HG03457 (cell line): ENCODE measurements around the gene MARCHF6.
"Not testable (repeated sequence)": the region's sequence is repeated elsewhere in the genome, so short reads cannot be mapped to it uniquely, and the experiment has no call there.

Experiments
- ATAC-seq: cut with Tn5 transposase; IDR thresholded peaks from one replicate; pipeline ENCODE4 v1.9.1; 2021; ENCODE audit warnings: moderate number of reproducible peaks; ENCODE audit not compliant: unreplicated experiment

MARCHF6 gene, protein sequence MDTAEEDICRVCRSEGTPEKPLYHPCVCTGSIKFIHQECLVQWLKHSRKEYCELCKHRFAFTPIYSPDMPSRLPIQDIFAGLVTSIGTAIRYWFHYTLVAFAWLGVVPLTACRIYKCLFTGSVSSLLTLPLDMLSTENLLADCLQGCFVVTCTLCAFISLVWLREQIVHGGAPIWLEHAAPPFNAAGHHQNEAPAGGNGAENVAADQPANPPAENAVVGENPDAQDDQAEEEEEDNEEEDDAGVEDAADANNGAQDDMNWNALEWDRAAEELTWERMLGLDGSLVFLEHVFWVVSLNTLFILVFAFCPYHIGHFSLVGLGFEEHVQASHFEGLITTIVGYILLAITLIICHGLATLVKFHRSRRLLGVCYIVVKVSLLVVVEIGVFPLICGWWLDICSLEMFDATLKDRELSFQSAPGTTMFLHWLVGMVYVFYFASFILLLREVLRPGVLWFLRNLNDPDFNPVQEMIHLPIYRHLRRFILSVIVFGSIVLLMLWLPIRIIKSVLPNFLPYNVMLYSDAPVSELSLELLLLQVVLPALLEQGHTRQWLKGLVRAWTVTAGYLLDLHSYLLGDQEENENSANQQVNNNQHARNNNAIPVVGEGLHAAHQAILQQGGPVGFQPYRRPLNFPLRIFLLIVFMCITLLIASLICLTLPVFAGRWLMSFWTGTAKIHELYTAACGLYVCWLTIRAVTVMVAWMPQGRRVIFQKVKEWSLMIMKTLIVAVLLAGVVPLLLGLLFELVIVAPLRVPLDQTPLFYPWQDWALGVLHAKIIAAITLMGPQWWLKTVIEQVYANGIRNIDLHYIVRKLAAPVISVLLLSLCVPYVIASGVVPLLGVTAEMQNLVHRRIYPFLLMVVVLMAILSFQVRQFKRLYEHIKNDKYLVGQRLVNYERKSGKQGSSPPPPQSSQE

DNA sequence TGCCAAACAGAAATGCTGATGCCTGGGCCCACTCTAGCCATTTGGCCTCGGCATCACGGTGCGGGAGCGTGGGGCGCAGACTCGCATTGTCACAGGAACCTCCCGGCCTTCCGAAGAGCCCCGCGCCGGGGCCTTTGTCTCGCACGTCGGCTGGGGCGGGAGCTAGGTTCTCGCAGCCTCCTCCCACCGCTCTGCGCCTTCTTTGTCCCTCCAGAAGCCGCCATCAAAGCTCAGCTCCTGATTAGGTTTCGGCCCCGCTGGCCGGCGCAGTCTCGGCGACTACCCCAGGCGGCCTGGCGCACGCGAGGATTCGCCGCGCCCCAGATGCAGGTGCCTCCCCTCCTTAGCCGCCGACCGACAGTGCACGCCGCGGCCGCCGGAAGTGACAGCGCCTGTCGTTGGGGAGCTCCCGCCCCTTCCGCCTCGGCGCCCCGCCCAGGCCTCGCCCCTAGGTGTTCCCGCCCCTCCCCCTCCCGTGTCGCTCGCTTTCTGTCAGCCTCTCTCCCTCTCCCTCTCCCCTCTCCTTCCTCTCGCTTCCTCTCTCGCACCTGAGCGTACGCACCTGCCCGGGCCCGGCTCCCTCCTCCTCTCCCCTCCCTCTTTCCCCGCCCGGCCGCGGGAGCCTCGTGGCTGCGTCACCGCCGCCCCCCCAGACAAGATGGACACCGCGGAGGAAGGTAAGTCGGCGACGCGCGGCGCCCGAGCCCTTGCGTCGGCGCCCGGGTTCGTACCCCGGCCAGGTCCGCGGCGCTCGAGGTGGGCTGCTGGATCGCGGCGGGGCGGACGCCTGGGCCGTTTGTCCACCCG, at the start of gene MARCHF6:
MARCHF6 (plus strand) TSS at position 455 of the 807 bp plus-strand sequence; CDS start at position 659, 204 bp downstream.
- ATAC-seq, result peak; percentile 73

DNA sequence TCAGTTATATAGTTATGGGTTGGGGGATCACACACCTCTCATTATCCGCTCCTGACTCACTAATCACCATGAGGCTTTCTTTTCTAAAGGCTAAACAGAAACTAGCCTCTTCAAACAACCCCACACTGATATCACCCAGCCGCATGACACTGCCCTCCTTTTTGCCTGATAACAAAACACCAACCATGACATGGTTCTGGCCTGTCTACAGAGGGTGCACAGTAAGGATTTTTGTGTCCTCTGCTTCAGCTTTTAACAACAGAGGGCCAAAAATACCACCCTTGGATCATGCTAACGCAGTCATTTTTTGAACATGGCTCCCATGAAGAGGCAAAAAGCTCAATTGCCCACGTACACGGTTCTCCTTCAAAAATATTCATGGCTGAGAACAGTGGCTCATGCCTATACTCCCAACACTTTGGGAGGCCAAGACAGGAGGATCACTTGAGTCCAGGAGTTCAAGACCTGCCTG, 49.8 kb upstream of the MARCHF6 start:
- ATAC-seq, result no peak

DNA sequence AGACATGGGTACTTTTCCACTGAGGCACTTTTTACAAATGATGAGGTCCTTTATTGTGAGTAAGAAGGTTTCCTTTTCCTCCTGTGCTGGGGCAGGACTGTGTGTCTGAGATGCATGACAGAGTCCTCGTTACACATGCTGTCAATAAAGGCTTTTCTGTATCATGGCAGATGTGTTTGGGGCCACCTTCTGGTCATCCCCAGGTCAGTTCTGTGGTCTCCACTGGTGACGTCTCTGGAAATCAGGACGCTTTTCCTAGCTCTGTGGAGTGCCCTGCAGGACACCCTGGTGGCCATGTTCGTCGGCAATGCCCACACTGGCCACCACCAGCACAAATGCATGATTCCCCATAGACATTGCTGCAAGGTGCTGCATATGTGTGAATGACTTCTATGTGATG, 48.6 kb upstream of the MARCHF6 start:
- no peak for ATAC-seq

DNA sequence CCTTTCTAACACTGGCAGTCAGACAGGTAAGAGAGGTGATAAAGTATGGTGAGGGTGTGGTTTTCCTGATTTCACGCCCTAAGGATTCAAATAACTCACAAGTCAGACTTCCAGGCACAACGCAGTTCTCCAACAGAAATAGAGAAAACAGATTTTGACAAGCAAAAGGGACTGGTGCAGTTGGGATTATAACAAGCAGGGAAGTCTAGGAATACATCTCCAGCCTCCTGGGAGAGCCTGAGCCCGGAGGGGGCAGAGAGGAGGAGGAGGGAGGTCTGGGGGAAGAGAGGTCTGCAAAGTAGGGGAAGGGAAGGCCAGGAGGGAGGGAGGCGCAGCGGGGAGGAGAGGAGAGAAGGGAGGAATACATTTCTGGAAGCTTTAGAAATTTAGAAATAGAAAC, 47.4 kb upstream of the MARCHF6 start:
- no peak for ATAC-seq

DNA sequence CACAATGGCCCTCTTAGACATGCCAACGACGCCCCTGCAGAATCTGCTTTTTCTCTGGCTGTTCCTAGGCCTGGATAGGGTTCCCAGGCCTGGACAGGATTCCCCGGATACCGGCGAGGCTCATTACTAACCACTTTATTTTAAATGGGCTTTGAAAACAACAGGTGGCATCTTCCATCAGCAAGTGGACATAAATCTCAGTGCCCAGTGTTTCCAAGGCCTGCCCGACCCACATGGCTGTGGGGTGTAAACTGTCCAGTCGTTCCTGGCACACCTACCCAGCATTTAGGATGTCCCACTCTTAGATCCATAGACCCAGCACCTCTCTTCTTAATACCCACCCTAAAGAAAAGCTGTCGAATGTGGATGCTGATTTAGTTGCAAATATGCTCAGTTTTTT, 46.7 kb upstream of the MARCHF6 start:
- no peak for ATAC-seq

DNA sequence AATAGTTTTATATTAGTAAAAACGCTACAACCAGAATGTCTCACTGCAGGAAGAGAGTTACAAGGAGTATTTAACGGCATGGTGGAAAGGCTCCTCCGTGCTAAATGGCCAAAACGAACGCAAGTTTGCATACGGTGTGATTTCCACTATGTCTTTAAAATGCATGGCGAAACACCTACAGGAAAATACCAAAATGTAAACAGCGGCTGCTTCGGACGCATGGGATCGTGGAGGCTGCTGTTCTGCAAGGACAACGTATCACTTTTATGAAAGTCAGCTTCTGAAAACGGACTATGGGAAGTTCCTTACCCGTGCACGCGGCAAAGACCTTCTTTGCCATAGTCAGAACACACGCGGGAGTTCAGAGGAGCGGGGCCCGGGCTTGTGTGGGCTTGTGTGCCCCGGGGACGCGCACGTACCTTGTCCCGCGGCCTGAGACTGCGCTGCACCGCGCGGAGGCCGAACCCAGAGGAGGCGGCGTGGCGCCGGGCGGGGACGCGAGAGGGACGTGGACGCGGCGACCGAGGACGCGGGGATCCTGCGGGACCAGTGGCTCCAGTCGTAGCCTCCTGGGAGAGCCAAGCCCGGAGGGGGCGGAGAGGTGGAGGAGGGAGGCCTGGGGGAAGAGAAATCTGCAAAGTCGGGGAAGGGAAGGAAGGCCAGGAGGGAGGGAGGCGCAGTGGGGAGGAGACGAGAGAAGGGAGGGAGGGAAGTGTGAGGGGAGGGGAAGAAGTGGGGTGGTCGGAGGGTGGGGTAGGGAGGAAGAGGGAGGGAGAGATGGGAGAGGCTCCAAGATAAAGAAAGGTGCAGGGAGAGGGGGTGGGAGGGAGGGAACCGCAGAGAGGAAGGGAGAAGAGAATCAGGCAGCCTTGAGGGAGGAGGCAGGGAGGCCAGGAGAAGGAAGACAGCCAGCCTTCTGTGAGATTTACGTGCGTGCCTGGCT, 46.0 kb upstream of the MARCHF6 start, which contains the start of gene CMBL:
CMBL (minus strand) TSS at position 697 of the 943 bp plus-strand sequence. CDS start 17,140 bp downstream, outside the sequence.
- peak; percentile 81 for ATAC-seq

DNA sequence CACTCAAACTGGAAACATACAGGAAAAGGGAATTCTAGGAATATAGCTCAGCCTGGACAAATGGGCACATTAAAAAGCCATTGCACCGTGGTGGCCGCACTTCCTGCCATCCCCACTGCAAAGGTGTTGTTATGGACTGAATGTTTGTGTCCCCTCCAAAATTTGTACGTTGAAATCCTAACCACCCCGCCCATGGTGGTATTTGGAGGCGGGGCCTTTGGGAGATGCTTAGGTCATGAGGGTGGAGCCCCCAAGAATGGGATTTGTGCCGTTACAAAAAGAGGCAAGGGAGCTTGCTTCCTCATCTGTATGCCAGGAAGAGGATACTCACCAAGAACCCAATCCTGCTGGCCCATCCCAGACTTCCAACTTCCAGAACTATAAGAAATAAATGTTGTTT, 44.7 kb upstream of the MARCHF6 start:
- no peak for ATAC-seq

DNA sequence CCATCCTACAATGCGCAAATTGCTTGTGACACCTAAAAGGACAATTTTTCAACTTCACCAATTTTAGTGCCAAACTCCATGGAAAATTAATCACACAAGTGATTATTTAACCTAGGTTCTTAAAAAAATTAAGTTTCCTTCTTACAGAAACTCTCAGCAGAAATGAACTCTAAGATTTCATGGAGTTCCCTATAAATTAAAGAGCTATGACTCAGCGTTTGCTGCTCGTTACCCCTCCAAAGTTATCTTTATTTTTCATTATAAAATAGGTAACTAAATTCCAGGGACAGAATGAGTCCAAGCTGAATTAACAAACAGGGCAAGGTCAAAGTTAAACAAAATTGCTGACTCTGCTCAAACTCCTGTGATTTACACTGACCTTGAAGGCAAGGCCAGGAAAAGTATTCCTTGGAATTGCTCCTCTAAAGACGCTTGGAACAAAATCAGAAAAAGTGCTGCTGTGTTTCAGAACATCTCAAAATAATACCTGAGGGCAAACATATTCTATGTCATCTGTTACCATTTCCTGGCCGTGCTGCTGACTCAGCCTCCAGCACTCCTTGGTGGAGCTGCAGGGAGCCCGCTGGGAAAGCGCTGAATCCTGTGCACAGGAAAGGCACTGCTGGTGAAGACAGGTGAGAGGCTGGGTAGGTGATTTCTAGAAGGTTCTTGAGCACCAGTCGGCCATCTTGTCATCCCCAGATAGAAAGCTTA, 43.3 kb upstream of the MARCHF6 start:
- ATAC-seq, result no peak

DNA sequence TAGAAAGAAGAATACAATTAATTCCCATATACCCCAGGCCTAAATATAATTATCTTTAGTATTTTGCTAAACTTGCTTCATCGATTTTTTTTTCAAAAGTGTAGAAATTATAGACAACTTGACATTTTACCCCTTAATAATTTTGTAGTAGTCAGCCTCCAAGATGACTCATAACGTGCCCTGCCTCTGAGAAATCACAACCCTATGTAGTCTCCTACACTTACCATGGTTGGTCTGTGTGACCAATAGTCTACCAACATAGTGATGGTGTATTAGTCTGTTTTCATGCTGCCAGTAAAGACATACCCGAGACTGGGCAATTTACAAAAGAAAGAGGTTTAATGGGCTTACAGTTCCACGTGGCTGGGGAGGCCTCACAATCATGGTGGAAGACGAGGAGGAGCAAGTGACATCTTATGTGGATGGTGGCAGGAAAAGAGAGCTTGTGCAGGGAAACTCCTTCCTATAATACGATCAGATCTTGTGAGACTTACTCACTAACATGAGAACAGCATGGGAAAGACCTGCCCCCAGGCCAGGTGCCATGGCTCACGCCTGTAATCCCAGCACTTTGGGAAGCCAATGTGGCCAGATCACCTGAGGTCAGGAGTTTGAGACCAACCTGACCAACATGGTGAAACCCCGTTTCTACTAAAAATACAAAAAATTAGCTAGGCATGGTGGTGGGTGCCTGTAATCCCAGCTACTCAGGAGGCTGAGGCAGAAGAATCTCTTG, 42.5 kb upstream of the MARCHF6 start:
- not testable (repeated sequence) for ATAC-seq

DNA sequence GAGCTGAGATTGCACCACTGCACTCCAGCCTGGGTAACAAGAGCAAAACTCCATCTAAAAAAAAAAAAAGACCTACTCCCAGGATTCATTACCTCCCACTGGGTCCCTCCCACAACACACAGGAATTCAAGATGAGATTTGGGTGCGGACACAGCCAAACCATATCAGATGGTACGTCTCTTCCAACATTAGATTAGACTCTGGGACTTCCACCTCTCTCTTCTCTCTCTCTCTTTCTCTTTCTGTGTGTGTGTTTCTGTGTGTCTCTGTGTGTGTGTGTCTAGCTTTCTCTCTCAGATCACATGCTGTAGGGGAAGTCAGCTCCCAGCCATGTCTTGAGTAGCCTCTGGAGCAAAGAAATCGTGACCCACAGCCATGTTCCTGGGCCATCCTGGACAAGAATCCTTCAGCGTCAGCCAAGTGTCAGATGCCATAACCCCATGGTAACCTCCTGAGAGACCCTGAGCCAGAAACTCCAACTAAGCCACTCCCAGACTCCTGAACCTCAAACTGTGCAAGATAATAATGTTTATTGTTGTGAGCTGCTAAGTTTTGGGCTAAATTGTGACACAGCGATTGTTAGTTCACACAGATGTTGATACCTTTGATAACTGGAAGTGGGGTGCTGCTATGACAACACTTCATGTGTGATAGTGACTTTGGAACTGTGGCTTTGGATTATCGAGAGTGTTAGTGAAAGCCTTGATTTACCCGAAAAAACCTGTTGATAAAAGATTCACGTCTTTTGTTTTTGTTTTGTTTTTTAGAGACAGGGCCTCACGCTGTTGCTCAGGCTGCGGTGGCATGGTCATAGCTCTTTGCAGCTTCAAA, 41.7 kb upstream of the MARCHF6 start:
- ATAC-seq, result no peak

DNA sequence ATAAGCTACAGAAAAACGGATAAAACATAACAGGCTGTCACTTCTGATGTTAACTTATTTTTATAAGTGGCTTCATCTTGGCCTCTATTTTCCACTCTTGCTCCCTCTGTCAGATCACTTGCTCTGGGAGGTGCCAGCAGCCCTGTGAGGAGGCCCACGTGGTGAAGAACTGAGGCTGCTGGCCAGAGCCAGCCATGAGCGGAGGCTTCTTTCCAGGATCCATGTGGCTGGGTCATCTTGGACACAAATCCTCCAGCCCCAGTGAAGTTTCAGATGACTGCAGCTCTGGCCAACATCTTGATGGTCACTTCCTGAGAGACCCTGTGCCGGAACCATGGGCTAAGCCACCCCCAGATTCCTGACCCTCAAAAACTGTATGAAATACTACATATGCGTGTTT, 38.3 kb upstream of the MARCHF6 start:
- no peak for ATAC-seq

DNA sequence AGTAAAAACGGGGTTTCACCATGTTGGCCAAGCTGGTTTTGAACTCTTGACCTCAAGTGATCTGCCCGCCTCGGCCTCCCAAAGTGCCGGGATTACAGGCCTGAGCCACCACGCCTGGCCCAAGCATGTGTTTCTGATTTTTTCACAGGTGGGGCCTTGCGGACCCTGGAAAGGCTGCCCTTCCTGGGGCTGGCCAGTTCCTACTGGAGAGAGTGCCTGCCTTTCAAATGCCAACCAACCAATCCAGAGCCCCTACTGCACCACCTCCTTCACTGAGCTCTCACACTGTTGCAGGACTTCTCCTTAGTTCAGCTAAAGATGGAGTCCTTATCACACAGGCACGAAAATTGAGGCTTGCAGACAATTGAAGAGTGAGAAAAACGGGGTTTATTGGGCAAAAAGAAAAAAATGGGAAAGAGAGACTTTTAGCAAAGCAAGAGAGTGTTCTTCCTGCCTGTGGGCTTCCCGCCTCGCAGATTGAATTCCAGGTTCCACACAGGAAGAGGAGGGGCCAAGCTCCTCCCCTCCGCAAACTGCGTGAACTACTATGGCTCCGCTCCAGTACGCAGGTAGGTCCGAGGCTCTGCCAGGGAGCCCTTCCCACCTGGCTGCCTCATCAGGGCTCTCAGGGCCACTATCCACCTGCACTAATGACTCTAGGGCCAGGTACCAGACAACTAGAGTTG, 37.5 kb upstream of the MARCHF6 start:
- no peak for ATAC-seq

DNA sequence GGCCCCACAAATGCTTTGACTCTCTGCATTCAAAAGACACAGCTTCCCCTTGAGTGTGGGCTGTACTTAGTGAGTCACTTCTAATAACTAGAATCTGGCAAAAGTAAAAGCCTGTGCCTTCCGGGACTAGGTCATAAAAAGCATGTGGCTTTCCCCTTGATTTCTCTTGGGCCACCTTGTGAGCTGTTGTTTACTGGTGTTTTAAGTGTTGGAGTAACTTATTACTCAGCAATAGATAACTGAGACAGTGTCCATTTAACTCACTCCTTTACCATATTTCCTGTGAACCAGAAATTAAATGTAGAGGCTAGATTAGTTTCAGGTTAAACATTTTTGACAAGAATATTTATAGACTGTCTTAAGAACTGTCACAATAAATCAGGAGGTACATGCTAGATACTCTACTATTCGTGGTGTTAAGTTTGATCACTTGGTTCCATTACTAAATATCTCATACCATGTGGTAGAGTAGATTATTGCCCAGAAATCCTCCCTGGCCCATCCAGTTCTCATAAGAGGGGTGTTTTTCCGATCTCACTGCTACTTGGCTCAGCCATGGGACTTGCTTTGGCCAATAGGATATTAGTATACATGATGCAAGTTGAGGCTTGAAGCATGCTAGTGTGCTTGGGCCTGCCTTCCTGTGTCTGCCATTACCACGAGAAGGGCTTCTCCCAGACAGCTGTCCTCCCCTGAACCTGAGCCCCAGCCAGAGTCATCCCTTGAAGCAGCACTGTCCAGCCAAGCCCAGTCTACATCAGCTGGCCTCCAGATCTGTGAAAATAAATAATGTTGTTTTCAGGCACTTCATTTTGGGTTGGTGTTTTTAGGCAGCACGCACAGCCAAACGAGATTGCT, 35.4 kb upstream of the MARCHF6 start:
- ATAC-seq, result peak; percentile 66

DNA sequence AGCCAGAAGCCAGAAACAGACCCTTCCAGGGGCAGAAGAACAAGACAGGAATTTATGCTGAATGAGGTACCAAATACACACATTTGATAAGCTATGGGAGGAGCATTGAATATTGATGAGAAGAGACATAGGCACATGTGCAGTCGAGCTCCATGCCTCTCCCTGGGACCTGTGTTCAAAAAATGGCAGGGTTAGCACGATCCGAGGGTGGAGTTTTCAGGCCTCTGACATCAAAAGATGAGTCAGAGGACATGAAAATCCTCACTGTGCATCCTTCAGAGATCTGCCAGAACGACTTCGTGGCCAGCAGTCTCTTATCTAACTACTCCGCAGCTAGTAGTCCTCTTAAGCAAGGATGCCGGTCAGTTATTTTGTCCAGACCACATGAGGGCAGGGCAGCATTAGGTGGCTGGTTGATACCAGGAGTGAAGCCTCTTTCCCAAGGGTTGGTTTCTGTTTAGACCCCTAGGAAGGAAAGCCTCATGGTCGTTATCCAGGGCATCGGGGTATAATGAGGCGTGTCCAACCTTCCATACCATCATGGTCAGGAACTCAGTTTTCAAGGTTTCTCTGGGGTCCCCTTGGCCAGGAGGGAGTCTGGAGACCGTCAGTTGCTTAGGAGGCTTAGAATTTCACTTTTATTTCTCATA, 34.2 kb upstream of the MARCHF6 start:
- no peak for ATAC-seq

DNA sequence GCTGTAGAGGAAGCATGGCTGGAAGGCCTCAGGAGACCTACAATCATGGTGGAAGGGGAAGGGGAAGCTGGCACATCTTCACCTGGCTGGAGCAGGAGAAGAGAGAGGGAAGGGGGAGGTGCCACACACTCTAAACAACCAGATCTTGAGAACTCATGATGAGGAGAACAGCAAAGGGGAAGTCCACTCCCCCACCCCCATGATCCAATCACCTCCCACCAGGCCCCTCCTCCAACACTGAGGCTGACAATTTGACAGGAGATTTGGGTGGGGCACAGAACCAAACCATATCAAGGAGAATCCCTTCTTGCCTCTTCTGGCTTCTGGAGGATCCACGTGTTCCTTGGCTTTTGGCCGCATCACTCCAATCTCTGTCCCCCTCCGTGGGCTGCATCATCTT, 32.7 kb upstream of the MARCHF6 start:
- no peak for ATAC-seq
